ENCODE data around the gene GALM.

DNA sequence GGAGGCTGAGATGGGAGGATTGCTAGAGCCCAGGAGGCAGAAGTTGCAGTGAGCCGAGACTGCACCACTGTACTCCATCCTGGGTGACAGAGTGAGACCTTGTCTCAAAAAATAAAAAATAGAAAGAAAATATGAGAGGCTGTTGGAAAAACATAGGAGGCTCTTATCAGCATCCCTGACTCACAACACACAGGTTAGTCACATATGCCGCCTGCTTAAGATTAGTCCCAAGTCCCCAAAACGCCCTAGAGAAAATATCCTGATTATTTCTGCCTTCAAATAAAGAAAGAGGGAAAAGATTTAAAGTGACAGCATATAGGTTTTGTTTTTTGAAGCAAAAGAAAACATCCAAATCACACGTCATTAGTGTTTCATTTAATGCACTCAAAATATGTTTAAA is 29.8 kb upstream of the GALM start:
- TF ChIP-seq KLF13 (CRISPR knock-in tag; IDR thresholded peaks at IDR 0.05): no peak
- TF ChIP-seq, protein P1, sequence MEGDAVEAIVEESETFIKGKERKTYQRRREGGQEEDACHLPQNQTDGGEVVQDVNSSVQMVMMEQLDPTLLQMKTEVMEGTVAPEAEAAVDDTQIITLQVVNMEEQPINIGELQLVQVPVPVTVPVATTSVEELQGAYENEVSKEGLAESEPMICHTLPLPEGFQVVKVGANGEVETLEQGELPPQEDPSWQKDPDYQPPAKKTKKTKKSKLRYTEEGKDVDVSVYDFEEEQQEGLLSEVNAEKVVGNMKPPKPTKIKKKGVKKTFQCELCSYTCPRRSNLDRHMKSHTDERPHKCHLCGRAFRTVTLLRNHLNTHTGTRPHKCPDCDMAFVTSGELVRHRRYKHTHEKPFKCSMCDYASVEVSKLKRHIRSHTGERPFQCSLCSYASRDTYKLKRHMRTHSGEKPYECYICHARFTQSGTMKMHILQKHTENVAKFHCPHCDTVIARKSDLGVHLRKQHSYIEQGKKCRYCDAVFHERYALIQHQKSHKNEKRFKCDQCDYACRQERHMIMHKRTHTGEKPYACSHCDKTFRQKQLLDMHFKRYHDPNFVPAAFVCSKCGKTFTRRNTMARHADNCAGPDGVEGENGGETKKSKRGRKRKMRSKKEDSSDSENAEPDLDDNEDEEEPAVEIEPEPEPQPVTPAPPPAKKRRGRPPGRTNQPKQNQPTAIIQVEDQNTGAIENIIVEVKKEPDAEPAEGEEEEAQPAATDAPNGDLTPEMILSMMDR (CRISPR knock-in tag; IDR thresholded peaks at IDR 0.05): no peak
- TF ChIP-seq TEAD3 (CRISPR knock-in tag; optimal IDR thresholded peaks at IDR 0.05; ENCODE audit: borderline replicate concordance): no peak

Data from HepG2 (cell line).